Measurements from ENCODE around the gene UFD1.

The UFD1 gene

DNA sequence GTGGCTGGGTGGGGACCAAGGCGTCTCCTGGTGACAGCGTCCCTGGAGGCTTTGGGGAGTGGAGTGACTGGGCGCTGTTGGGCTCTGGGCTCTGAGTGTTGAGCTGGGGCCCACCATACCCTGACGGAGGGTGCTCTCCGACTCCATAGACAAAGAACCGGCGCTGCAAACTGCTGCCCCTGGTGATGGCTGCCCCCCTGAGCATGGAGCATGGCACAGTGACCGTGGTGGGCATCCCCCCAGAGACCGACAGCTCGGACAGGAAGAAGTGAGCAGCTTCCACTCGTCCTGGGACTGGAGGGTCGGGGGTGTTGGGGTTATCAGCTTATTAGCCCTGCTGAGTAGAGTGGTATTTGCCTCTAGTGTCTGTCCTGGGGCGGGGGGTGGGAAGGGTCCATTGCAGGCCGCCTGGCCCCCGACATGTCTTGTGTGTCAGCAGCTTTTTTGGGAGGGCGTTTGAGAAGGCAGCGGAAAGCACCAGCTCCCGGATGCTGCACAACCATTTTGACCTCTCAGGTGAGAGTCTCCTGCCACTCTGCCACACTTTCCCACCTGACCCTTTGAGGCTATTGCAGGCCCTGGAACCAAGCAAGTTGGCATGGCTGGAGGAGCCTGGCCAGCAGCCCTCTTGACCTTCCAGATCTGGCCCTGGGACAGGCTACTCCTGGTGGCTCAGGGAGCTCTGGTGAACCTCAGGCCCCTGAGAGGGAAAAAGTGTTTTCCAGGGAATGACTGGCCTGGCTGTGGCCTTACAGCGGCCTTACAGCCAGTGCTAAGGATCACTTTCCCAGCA lies 37.6 kb upstream of the UFD1 start:
- no peak for DNase-seq (ENCODE audit: low spot score)

GRCh38 chr22:19515654-19516377 lies 36.8 kb upstream of the UFD1 start:
- DNase-seq (ENCODE audit: low spot score): no peak

DNA sequence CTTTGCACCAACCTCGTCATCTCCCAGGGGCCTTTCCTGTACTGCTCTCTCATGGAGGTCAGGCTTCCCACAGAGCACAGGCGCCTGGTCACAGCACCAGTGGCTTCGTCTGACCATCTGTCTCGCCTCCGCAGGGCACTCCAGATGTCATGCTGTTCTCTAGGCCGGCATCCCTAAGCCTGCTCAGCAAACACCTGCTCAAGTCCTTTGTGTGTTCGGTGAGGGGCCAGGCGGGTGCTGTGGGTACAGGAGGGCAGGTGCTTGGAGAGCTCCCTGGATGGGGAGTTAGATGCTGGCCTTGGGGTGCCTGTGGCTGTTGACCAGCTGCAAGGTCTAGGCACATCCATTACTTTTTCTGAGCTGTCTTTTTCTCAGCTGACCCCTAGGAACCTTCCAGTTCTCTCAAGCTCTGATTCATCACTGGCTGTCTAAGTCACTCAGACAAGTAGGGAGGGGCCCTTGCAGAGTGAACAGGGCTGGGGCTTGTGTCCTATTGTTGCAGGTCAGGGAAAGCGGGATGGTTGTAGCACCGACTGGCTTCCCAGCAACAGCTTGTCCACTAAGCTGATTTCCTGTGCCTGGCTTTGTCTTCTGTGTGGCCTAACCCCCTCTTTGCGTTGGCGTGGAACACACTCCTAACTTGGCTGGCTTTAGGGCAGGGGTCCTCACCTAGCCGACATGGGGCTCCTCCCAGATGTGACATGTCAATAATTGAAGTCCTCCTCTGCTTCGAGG lies 36.0 kb upstream of the UFD1 start:
- no peak for DNase-seq (ENCODE audit: low spot score)

DNA sequence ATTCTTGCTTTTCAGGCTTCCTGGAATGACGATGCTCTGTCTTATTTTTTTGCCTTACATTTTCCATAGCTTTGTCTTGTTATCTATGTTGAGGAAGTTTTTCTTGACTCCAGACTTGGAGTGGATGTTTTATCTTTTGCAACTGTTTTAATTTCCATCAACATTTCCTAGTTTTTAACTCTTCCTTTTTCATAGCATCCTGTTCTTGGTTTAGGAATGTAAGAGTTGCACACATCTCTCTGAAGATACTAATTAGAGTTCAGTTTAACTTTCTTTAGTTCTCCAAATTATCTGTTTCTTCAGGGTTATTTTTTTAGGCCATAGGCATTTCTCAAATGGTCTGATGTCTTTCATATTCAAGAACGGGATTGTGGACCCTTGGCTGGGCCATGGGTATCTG lies 34.8 kb upstream of the UFD1 start:
- DNase-seq (ENCODE audit: low spot score): no peak

- DNase-seq (ENCODE audit: low spot score): no peak
Measured at GRCh38 chr22:19510919-19511341, 31.9 kb upstream of the UFD1 start.

GRCh38 chr22:19509923-19510322 lies 30.9 kb upstream of the UFD1 start:
- no peak for DNase-seq (ENCODE audit: low spot score)

- DNase-seq (ENCODE audit: low spot score): no peak
Measured at GRCh38 chr22:19509191-19509590, 30.2 kb upstream of the UFD1 start.

GRCh38 chr22:19508024-19508776 lies 29.2 kb upstream of the UFD1 start:
- DNase-seq (ENCODE audit: low spot score): no peak

DNA sequence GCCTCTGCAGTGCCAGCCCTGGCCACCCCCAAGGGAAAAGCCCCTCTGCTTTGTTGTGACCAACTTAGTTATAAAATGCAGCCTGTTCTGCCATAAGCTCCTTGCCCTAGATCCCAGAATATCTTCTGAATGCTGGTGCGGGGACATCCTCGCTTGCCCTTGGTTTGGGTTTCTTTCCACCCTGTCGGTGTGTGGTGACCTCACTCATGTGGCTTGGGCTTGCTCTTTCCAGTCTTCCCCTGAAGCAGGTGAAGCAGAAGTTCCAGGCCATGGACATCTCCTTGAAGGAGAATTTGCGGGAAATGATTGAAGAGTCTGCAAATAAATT lies 28.5 kb upstream of the UFD1 start:
- DNase-seq (ENCODE audit: low spot score): no peak

- DNase-seq (ENCODE audit: low spot score): no peak
Measured at GRCh38 chr22:19506212-19506611, 27.2 kb upstream of the UFD1 start.

DNA sequence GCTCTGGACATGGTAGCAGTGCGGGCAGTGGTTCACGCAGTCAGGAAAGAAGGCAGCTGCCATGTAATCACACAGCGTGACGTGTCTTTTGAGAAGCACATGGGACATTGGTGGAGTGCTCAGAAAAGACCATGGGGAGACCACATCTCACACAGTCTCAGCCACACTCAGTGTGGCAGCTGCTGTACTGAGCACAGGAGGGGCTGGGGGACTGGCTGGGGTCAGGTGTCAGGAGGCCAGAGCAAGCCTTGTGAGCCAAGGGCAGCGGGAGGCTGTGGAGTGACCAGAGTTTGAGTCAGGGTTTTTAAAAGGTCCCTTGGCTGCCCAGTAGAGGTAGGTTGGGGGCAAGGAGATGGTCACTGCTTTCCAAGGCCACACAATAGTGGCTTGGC lies 26.7 kb upstream of the UFD1 start:
- no peak for DNase-seq (ENCODE audit: low spot score)

- DNase-seq (ENCODE audit: low spot score): no peak
Measured at GRCh38 chr22:19504900-19505734, 26.1 kb upstream of the UFD1 start.

DNA sequence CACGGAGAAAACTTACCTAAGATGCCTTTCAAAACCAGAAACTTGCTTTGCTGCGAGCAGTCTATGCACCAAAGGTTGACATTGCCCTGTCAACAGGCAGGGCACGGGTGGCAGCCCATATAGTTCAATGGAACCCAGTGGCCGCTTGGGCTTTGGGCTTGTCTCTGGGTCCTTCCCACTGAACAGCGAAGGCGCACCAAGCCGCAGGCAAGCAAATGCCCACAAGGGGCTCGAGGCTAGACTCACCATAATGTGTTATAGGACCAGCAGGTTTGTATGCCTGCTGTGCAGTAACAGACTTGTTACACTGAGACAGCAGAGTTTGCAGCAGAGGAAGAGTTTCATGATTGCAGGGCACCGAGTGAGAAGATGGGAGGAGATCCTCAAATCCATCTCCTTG lies 24.9 kb upstream of the UFD1 start:
- DNase-seq (ENCODE audit: low spot score): no peak

- no peak for DNase-seq (ENCODE audit: low spot score)
Measured at GRCh38 chr22:19503367-19503766, 24.4 kb upstream of the UFD1 start.

DNA sequence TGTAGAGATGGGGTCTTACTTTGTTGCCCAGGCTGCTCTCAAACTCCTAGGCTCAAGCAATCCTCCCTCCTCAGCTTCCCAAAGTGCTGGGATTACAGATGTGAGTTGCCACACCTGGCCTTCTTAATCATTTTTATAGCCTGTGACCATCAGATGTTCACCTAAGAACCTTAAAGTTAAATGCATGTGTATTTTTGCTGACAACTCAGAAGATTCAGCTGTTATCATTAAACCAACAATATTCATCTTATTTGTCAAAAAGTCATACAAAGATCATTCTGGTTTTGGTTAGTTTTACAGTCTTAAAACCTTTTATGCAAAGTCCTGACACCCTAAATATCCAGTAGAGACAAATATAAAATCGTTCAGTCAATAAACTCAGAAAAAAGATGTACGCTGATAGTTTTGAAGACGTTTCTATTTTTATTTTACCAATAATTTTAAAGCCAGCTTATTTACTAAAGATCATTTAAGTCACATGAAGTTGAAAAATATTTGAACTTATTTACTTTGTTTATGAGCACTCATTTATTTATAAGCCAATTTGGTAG lies 23.0 kb upstream of the UFD1 start:
- DNase-seq (ENCODE audit: low spot score): no peak

DNA sequence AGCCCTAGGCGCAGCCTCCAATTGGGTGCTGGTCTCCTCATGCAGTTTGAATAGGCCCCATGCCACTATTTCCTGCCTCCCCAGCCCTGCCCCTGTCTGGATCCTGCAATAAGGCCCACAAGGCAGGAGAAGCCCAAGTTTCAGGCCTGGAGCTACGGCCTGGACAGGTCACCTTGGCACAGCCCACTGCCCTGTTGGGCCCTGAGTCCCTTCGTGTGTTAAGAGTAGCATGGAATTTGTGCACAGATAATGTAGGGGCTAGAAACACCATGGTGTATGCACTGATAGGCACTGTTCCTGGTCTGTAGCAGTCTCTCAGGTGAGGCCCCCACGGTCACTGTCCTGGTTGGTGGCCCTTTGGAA lies 20.9 kb upstream of the UFD1 start:
- DNase-seq (ENCODE audit: low spot score): no peak

- DNase-seq (ENCODE audit: low spot score): no peak
Measured at GRCh38 chr22:19499236-19499879, 20.4 kb upstream of the UFD1 start.

DNA sequence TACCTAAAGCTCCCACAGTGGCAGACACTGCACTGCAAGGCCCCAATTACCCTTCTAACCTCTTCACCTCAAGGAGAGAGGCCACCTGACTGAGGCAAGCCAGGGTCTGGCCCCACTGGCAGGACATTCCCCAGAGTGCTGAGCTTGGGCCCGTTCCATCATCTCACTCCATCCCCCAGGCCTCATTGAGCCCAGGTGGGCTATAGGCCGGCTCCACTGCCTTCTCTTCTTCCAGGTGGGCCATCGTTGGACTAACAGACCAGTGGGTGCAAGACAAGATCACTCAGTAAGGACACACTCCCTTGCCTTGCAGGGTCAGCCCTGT lies 19.8 kb upstream of the UFD1 start:
- DNase-seq (ENCODE audit: low spot score): no peak

DNA sequence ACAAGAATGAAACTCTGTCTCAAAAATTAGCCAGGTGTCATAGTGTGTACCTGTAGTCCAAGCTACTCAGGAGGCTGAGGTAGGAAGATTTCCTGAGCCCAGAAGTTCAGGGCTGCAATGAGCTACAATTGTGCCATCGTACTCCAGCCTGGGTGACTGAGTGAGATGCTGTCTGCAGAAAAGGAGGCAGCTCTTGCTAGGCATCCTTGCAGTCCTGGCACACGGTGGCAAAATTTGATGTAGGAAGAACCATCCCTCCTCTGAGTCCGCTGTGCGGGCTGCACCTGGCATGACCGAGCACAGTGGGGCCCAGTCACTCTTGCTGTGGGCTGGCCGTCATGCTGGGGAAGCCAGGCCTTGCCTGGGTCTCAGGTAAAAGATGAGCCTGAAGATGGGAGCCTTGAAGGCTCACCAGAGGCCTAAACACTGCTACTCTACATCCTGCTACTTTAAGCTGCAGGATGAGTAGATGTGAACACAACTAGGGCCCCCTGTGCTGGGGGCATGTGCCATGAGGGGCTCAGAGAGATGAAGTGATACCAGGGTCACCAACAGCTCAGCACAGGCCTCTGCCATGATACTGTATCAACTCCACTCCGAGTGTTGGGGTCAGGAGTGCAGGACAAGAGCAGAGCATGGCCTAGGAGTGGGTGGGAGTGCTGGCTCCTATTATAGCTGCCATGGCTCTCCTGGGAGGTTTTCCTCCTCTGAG lies 19.3 kb upstream of the UFD1 start:
- no peak for DNase-seq (ENCODE audit: low spot score)

GRCh38 chr22:19497245-19497644 lies 18.3 kb upstream of the UFD1 start:
- DNase-seq (ENCODE audit: low spot score): peak; percentile 47
